Measurements from ENCODE around the gene MLLT10.
A peak's percentile ranks its signal among the peaks of the same experiment; 100 is the strongest.

The MLLT10 gene

DNA sequence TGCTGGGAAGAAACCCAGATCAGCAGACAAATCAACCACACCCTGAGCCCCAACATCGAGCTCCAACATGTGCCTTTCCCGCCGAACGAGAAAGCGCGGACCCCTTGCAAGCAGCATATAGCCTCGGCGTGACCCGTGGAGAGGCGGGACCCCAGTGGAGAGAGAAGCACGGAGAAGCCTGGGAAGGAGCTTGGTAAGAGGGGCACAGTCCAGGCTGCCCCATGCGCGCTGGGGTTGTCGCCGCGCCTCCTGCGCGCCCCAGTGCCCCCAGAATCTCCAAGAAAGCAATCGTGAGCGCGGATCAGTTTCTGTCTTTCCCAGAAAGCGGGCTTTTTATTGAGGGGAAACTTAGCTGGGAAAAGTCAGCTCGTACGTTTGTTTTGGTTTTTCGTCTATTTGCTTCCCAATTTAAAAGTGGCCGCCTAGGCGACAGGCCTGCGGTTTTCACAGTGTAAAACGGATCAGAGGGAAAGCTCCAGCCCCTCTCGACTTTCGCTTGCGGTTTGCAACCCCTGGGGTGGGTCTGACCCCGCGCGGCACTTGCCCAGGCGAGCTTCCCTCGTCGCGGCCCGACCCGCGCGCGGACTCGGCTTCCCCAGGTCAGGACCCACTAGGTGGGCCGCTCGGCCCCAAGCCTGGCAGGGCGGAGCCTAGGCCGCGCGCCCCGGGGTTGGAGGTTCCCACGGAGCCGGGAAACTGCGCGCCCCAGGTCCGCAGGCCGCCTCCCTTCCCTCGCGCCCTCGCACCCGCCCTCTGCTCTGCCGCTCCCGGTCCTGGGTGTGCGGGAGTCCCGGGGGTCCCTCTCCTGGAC is 39.6 kb upstream of the MLLT10 start:
- Histone ChIP-seq H3K27ac (ENCODE audit: poor library complexity, severe bottlenecking) (no peak overlapping the region), H3K9me3 (ENCODE audit: severe bottlenecking) (no peaks in the 10 kb centered on the region), H3K4me1 (ENCODE audit: insufficient read depth, poor library complexity, severe bottlenecking) (peaks cover 3% of the 10 kb centered on the region), H3K4me3 (ENCODE audit: severe bottlenecking) (peak overlapping the region; percentile 59), H3K27me3 (ENCODE audit: insufficient read depth, poor library complexity, severe bottlenecking) (no peaks in the 10 kb centered on the region), H3K36me3 (ENCODE audit: low read depth) (no peaks in the 10 kb centered on the region)
- ATAC-seq (ENCODE audit: low read depth): peak; percentile 5; the same call in 1 of the 3 replicates
- TF ChIP-seq CTCF (IDR thresholded peaks at IDR 0.05; ENCODE audit: poor library complexity, severe bottlenecking): no peak
- no peak for DNase-seq (ENCODE audit: low spot score)

GRCh38 chr10:21495002-21495751 is 38.9 kb upstream of the MLLT10 start:
- ATAC-seq (ENCODE audit: low read depth): peak; percentile 6; the same call in 1 of the 3 replicates
- Histone ChIP-seq H3K4me3 (ENCODE audit: severe bottlenecking) (peak overlapping the region; percentile 59), H3K9me3 (ENCODE audit: severe bottlenecking) (no peaks in the 10 kb centered on the region), H3K36me3 (ENCODE audit: low read depth) (no peaks in the 10 kb centered on the region), H3K4me1 (ENCODE audit: insufficient read depth, poor library complexity, severe bottlenecking) (peaks cover 3% of the 10 kb centered on the region), H3K27me3 (ENCODE audit: insufficient read depth, poor library complexity, severe bottlenecking) (no peaks in the 10 kb centered on the region), H3K27ac (ENCODE audit: poor library complexity, severe bottlenecking) (peak overlapping the region; percentile 79)
- no peak for DNase-seq (ENCODE audit: low spot score)
- no peak for TF ChIP-seq CTCF (IDR thresholded peaks at IDR 0.05; ENCODE audit: poor library complexity, severe bottlenecking)

DNA sequence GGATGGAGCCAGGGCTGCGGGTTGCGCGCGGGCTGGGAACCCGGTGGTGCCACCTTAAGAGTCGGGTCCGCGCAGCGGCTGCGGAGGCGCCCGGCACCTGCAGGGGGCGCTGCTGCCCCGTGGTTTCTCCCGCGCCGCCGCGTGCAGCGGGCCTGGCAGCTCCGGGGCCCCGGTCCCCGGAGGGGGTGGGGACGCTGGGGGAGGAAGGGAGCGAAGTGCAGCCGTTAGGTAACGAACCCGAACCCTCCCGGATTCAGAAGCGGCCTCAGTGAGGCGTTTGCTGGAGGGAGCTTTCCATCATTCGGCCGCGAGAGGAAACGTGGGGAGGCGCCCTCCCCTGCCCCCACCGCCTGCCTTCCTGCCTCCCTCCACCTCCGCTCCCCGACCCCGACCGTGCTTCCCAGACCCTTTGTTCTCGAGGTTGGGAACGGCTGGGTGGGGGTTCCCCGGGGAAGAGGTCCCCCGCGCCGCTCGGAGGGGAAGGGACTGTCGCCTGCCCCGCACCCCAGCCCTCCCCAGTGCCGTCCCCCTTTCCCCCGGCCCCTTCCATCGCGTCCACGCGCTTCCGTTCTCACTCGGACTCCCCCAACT is 38.2 kb upstream of the MLLT10 start:
- ATAC-seq (ENCODE audit: low read depth) (peak; percentile 66), DNase-seq (ENCODE audit: low spot score) (peak; percentile 76)
- Histone ChIP-seq H3K27me3 (ENCODE audit: insufficient read depth, poor library complexity, severe bottlenecking) (no peaks in the 10 kb centered on the region), H3K4me3 (ENCODE audit: severe bottlenecking) (peak overlapping the region; percentile 59), H3K9me3 (ENCODE audit: severe bottlenecking) (no peaks in the 10 kb centered on the region), H3K27ac (ENCODE audit: poor library complexity, severe bottlenecking) (peak overlapping the region; percentile 79), H3K36me3 (ENCODE audit: low read depth) (no peaks in the 10 kb centered on the region), H3K4me1 (ENCODE audit: insufficient read depth, poor library complexity, severe bottlenecking) (peaks cover 3% of the 10 kb centered on the region)
- peak; percentile 90 for TF ChIP-seq CTCF (IDR thresholded peaks at IDR 0.05; ENCODE audit: poor library complexity, severe bottlenecking)

- Histone ChIP-seq H3K4me3 (ENCODE audit: severe bottlenecking) (peak overlapping the region; percentile 59), H3K27ac (ENCODE audit: poor library complexity, severe bottlenecking) (peak overlapping the region; percentile 79), H3K36me3 (ENCODE audit: low read depth) (no peaks in the 10 kb centered on the region), H3K27me3 (ENCODE audit: insufficient read depth, poor library complexity, severe bottlenecking) (no peaks in the 10 kb centered on the region), H3K9me3 (ENCODE audit: severe bottlenecking) (no peaks in the 10 kb centered on the region), H3K4me1 (ENCODE audit: insufficient read depth, poor library complexity, severe bottlenecking) (peaks cover 3% of the 10 kb centered on the region)
- TF ChIP-seq CTCF (IDR thresholded peaks at IDR 0.05; ENCODE audit: poor library complexity, severe bottlenecking): no peak
- peak; percentile 72 for DNase-seq (ENCODE audit: low spot score)
- ATAC-seq (ENCODE audit: low read depth): peak; percentile 47
Observed at GRCh38 chr10:21496343-21497176, 37.5 kb upstream of the MLLT10 start.

Data from RWPE2 (cell line).